Measurements from ENCODE around the gene RCN2. TPM values are rescaled to one million over a fixed set of nuclear protein-coding genes. Genes with fewer than 3 reads are reported as not detected.
A peak's percentile ranks its signal among the peaks of the same experiment; 100 is the strongest.
"Not testable (repeated sequence)": the region's sequence is repeated elsewhere in the genome, so short reads cannot be mapped to it uniquely, and the experiment has no call there.

RCN2 gene
- total RNA-seq (2014; rRNA removed), result 87.5 and 93.9 TPM in 2 replicates
- 41.4 TPM for polyA plus RNA-seq (2012)

- peak; percentile 90 for DNase-seq (ENCODE audit: low read depth)
These were observed at the start of gene RCN2 for GRCh38 chr15:76931397-76932134. Gene RCN2 (plus strand): TSS chr15:76931749. CDS start chr15:76931842, 93 bp downstream.

- DNase-seq (ENCODE audit: low read depth), result no peak
These were observed 46.3 kb upstream of the RCN2 start for GRCh38 chr15:76885212-76885611.

- DNase-seq (ENCODE audit: low read depth), result not testable (repeated sequence)
These were observed 44.0 kb upstream of the RCN2 start for GRCh38 chr15:76887280-76888141.

- not testable (repeated sequence) for DNase-seq (ENCODE audit: low read depth)
These were observed 38.7 kb upstream of the RCN2 start for GRCh38 chr15:76892836-76893235.

- no peak for DNase-seq (ENCODE audit: low read depth)
These were observed 37.4 kb upstream of the RCN2 start for GRCh38 chr15:76894174-76894573.

- DNase-seq (ENCODE audit: low read depth), result no peak
These were observed 33.4 kb upstream of the RCN2 start for GRCh38 chr15:76898102-76898501.

- DNase-seq (ENCODE audit: low read depth), result not testable (repeated sequence)
These were observed 32.2 kb upstream of the RCN2 start for GRCh38 chr15:76899176-76899930.

GRCh38 chr15:76899931-76900310 lies 31.6 kb upstream of the RCN2 start:
- DNase-seq (ENCODE audit: low read depth), result not testable (repeated sequence)

GRCh38 chr15:76901965-76902364 lies 29.6 kb upstream of the RCN2 start:
- no peak for DNase-seq (ENCODE audit: low read depth)

- DNase-seq (ENCODE audit: low read depth), result peak; percentile 54
These were observed 28.3 kb upstream of the RCN2 start for GRCh38 chr15:76903251-76903681.

GRCh38 chr15:76904461-76905012 lies 27.0 kb upstream of the RCN2 start:
- peak; percentile 59 for DNase-seq (ENCODE audit: low read depth)

- DNase-seq (ENCODE audit: low read depth), result peak; percentile 78
These were observed 26.3 kb upstream of the RCN2 start, which contains the start of gene SCAPER for GRCh38 chr15:76905013-76905839. Gene SCAPER (minus strand): TSS chr15:76905340. CDS start chr15:76883817, 21,523 bp downstream.

GRCh38 chr15:76905855-76906254 lies 25.7 kb upstream of the RCN2 start:
- DNase-seq (ENCODE audit: low read depth), result no peak

GRCh38 chr15:76912430-76912829 lies 19.1 kb upstream of the RCN2 start:
- no peak for DNase-seq (ENCODE audit: low read depth)

GRCh38 chr15:76913737-76914136 lies 17.8 kb upstream of the RCN2 start:
- DNase-seq (ENCODE audit: low read depth), result no peak

- DNase-seq (ENCODE audit: low read depth), result no peak
These were observed 15.2 kb upstream of the RCN2 start for GRCh38 chr15:76916369-76916768.

- DNase-seq (ENCODE audit: low read depth), result no peak
These were observed 3.3 kb upstream of the RCN2 start for GRCh38 chr15:76928201-76928600.

- no peak for DNase-seq (ENCODE audit: low read depth)
These were observed 2.4 kb upstream of the RCN2 start for GRCh38 chr15:76929011-76929760.

- DNase-seq (ENCODE audit: low read depth), result no peak
These were observed 635 bp upstream of the RCN2 start for GRCh38 chr15:76930831-76931396.
